Epithelial cell of umbilical artery (primary cell): ENCODE results near the gene ETFBKMT. TPM values are rescaled to one million over a fixed set of nuclear protein-coding genes. Genes with fewer than 3 reads are reported as not detected.

Experiments
- total RNA-seq: library from RNA; depleted of rRNA; stranded (reverse); fragments of >200 nt; gene quantifications from 2 replicates; pipeline ENCODE4 v1.2.3, GENCODE V29; 2014

Gene ETFBKMT
- total RNA-seq: 2.6 and 2.9 TPM in 2 replicates

GRCh38 chr12:31659087-31659942 is at the start of gene ETFBKMT:
Gene ETFBKMT, plus strand, starts transcription at chr12:31659688. Its CDS starts 2,266 bp downstream, at chr12:31661954.

Other genes with a start within 250 kb of the ETFBKMT start
- gene DENND5B, start 68.6 kb upstream of the ETFBKMT start, total RNA-seq: 7.8 and 11.2 TPM in 2 replicates
- 19.8 TPM in 2 replicates for gene AMN1, start 69.3 kb downstream of the ETFBKMT start, total RNA-seq